Activated CD4-positive, alpha-beta T cell treated with anti-CD3 and anti-CD28 coated beads, Interleukin-2, amount 50 U/mL, for 1 hour (primary cell): ENCODE results near the gene DEDD.

Experiments
- DNase-seq: peaks from one replicate; pipeline ENCODE4 v3.0.0-alpha.2; 2020

DEDD gene

DNA sequence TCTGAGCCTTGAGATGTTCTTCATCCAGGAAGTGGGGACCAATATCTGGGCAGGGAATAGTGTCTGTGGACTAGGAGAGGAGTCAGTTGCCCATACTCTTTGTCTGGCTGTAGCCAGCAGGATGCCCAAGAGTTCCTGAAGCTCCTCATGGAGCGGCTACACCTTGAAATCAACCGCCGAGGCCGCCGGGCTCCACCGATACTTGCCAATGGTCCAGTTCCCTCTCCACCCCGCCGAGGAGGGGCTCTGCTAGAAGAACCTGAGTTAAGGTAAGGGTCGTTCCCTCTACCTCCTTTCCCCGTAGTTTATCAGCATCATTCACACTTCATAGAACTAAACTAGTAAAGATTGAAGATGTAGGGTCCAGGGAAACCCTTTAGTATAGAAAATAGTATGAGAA, 30.3 kb upstream of the DEDD start:
- DNase-seq = no peak

DNA sequence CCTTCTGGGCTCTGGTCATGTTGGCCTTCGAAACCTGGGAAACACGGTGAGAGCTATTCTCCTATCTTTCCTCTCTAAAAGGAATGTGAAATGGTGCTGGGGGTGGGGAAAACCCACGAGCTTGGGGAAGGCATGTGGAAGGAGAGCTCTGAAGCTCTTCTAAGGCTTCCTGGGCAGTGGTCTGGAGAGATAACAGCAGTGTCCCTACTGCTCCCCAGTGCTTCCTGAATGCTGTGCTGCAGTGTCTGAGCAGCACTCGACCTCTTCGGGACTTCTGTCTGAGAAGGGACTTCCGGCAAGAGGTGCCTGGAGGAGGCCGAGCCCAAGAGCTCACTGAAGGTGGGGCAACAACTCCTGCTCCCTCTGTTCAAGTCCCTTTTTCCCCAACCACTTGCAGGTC, 29.6 kb upstream of the DEDD start:
- DNase-seq = no peak

DNA sequence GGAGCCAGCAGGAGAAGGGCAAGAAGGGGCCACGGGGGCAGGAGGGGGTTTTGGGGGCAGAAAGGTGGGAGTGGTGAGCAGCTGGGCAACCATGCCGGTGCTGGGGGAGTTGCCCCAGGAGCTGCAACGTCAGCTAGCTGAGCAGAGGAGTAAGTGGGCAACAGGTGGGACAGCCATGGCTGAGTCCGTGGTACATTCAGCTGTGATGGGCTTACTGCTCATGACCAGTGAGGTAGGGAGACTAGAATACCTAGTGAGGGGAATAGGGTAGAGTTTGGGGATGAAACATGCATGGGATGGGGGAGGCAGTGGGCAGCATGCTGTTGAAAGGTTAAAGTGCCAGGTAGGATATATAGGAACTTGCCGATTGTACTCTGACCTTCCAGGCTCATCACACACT, 29.2 kb upstream of the DEDD start:
- no peak for DNase-seq

DNA sequence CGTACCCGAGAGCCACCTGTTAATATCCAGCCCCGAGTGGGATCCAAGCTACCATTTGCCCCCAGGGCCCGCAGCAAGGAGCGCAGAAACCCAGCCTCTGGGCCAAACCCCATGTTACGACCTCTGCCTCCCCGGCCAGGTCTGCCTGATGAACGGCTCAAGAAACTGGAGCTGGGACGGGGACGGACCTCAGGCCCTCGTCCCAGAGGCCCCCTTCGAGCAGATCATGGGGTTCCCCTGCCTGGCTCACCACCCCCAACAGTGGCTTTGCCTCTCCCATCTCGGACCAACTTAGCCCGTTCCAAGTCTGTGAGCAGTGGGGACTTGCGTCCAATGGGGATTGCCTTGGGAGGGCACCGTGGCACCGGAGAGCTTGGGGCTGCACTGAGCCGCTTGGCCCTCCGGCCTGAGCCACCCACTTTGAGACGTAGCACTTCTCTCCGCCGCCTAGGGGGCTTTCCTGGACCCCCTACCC, 28.2 kb upstream of the DEDD start:
- no peak for DNase-seq

GRCh38 chr1:161159913-161160243, 27.4 kb upstream of the DEDD start:
- no peak for DNase-seq

GRCh38 chr1:161159087-161159912, 26.8 kb upstream of the DEDD start, which contains the start of gene USP21:
Gene USP21, plus strand, starts transcription at chr1:161159500. Its CDS starts 1,141 bp downstream, at chr1:161160641.
- peak; percentile 90 for DNase-seq

DNA sequence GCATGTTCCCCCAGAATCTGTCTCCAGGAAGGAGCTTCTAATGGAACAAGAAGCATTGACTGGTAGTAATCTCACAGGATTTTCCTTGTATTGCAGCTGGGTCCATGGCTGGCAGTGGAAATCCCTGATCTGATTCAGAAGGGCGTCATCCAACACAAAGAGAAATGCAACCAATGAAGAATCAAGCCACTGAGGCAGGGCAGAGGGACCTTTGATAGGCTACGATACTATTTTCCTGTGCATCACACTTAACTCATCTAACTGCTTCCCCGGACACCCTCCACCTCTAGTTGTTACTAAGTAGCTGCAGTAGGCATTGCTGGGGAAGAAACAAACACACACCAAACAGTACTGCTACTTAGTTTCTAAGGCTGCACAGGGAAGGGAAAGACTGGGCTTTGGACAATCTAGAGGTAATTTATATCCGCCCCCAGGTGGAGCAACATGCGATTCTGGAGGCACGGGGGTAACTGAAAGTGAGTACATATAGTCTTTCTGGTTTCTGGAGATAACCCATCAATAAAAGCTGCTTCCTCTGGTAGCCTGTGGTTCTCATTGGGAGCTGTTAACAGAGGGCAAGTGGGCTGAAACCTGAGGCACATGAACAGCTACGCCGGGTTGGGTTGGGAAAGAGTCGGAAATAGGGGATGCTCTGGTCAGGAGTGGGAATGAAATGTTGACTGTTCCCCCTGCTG, 26.0 kb upstream of the DEDD start:
- DNase-seq = no peak

DNA sequence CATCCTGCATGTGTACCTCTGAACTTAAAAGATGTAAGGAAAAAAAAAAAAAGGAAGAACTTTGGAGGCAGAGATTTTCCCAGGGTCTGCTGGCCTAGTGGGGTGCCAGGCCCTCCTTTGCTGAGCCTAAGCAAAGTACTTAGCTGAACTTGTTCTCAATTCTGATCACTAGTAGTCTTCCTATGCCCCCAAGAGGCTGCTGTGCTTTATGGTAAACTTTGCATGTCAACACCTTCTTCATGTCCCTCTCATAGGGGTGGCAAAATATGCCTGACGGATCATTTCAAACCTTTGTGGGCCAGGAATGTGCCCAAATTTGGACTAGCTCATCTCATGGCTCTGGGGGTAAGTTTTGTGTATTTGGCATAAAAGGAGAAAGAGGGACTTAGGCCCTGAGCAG, 25.4 kb upstream of the DEDD start:
- no peak for DNase-seq

DNA sequence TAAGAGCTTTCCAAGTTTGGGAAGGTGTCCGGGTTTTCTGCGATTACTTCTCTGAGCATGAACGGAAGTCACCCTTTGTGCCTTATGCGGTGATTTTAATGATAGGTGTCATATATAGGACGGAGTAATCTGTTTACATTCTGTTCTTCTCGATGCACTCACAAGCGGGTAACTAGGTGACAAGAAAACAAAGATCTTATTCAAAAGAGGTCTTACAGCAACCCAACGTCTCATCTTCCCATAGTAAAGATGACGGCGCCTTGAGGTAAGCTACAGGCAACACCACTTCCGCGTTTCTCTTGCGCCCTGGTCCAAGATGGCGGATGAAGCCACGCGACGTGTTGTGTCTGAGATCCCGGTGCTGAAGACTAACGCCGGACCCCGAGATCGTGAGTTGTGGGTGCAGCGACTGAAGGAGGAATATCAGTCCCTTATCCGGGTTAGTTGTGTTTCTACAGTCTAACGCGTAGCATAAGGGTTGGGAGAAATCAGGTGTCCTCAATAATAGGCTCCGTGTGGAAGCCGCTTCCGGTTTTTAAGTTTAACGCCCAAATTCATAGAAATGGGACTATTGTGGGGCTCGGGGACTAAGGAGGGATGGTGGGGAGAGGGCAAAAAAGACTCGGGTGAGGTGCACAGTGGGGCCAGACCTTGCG, 21.3 kb upstream of the DEDD start, which contains the start of gene UFC1:
UFC1 (plus strand) TSS at position 297 of the 656 bp plus-strand sequence; CDS start at position 317, 20 bp downstream.
- peak; percentile 78 for DNase-seq

DNA sequence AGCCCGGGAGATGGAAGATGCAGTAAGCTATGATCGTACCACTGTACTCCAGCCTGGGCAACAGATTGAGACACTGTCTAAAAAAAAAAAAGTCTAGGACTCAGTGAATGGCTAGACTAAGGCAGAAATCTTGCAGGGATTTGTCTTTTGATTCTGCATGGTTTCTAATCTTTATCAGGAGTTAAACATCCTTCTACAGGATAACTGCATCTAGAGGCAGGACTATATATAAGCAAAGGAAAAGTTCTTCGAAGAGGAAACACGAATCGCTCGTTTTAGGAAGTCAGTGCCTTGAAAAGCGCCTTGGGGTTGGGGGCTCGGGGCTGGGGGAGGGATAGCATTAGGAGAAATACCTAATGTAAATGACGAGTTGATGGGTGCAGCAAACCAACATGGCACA, 20.7 kb upstream of the DEDD start:
- DNase-seq = no peak

DNA sequence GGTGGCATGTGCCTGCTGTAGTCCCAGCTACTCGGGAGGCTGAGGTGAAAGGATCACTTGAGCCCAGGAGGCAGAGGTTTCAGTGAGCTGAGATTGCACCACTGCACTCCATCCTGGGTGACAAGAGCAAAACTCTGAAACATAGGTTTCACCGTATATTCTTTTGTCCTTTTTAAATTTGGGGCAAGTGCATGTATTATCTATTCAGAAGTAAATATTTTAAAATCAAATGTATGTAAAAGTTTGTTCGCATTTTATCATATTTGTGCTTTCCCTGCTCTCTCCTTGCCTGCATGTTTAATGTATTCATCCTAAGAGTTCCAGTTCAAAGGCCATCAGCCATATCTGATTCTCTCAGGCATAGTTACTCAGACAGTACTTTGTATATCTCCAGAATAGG, 13.4 kb upstream of the DEDD start:
- DNase-seq = no peak

DNA sequence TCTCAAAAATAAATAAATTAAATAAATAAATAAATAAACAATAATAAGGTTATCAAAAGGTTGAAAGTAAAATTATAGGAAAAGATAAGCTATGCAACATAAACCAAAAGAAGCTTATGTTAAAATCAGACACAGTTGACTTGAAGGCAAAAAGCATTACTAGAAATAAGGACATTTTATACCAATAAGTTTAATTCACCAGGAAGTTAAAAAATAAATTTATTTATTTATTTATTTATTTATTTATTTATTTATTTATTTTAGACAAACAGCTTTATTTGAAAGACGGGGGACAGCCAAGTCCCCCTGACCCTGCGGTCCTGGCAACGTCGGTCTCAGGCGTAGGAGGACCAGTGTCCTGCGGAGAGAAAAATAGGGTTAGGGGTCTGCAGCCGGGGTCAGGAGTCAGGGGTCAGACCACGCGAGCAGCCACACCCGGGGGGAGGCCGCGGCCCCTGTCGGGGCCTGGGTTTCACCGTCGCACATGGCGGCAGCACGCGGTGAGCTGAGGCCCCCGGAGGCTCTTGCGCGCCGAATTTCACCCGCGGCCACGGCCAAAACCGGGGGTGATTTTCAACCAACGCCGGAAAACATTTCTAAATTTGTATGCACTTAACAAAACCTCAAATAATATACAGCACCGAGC, 8.4 kb upstream of the DEDD start:
- DNase-seq = no peak

DNA sequence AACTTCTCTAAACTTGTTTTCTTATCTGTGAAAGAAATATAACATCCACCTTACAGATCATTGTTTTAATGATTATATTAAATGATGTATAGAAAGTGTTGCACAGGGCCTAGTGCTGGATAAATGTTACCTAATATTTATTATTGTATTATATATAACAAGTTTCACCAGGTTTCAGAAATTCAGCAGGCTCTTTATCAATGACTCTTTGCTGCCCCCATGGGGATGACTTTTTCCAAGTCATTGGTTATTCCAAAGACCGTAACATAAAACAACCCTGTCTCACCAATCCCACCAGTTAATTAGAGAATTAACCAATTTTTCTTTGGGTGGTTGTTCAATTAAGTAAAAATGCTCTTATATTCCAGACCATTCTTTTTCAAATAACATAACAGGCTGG, 7.3 kb upstream of the DEDD start:
- peak; percentile 45 for DNase-seq

- no peak for DNase-seq
Measured at GRCh38 chr1:161138431-161138830, 6.0 kb upstream of the DEDD start.

DNA sequence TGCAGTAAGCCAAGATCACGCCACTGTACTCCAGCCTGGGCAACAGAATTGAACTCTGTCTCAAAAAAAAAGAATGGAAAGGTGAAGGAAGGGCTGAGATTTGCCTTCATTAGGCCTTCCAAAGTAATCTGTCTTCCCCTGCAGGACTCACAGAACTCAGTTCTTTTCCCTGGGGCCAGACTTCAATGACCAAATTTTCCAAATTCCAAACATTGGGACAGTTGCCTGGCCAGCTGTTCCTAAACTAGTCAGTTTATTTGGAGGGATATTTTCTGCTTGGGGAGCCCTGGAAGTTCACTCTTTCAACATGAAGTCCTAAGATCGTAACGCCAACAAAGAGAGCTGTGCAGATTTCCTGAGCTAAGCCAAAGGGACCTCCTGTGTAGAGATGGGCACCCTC, 5.4 kb upstream of the DEDD start:
- no peak for DNase-seq

- DNase-seq = no peak
Measured at GRCh38 chr1:161133220-161133740, 813 bp upstream of the DEDD start.

DNA sequence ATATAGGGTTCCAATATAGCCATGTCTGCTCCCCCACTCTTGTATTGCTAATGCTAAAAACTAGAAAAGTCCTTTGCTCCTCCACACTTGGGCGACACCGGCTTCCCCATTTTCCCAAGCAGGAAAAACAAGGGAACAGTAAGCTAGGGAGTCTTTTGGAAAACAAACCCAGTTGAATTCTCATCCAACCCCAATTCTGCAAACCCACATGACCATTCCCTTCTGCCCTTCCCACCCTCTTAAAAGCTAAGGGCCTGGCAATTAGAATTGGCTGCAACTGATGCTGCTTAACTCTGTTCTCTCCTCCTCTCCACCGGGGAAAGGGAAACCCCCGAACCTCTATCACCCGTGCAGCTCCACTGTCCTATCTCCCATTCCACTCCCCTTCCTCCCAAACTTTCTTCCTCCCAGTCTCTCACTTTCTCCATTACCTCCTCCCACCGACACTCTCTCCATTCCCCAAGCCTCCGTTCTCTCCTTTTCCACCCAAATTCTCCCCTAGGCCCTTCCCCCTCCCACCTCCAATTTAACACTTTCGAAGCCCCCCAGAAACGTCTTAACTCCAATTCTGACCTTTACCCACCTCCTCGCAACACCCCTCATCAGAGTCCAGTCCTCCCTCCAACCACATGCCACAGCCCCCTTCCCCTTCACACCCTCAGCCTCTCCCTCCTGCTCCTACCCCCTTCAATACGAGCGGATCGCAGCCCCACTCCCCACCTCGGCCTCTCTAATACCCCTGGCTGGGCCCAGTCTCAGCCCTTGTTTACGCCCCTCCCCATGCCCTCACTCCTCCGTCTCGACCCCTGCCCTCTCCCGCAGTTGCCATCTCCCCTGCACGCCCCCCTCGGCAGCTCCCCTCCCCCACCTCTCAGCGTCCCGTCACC, 701 bp downstream of the DEDD start:
- DNase-seq = no peak

DNA sequence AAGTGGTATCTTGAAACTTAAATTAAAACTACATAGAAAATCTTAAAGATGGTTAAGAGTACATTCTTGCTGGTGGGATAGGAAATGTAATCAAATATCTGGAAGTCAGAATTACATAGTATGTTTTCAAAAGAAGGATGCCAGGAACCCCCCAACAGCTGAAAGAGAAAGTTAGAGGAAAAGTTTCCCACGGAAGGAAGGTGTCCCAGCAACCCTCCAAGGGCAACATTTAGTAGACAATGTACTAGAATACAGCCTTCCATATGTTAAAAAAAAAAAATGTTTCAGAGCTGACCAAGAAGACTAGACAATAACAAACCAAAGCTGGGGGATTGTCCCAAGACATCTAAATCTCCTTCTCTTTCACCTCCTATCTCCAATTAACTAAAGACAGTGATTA, 2.2 kb downstream of the DEDD start:
- DNase-seq = no peak

DNA sequence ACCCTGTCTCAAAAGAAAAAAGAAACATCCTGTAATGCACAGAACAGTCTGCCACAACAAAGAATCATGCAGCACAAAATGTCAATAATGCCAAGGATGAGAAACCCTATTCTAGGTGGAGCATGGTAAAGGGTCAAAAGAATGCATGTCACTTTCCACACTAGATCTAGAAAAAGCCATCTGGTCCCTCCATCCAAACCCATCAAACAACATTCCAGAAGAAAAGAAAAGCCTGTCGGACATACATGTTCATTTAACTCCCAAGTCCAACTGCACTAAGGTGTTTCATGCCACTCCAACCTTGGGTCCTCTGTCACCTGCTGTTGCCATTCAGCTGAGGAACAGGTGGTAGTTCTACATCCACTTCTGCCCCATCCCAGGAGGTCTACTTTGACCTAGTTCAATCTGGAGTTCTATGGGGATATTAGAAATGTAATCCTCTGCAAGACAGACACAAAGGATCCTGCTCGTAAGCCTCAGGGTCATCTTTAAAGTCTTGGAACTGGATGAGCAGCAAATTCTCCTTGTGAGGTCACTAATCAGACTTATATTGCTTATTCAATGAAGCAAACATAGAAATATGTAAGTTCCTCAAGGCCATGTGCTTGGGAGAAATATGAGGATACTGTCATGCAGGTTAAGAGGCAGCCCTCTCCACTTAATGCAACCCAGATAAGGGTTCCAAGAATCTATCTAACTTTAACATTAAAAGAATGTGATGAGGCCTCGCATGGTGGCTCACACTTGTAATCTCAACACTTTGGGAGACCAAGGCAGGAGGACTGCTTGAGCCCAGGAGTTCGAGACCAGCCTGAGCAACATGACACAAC, 3.7 kb downstream of the DEDD start:
- no peak for DNase-seq

DNA sequence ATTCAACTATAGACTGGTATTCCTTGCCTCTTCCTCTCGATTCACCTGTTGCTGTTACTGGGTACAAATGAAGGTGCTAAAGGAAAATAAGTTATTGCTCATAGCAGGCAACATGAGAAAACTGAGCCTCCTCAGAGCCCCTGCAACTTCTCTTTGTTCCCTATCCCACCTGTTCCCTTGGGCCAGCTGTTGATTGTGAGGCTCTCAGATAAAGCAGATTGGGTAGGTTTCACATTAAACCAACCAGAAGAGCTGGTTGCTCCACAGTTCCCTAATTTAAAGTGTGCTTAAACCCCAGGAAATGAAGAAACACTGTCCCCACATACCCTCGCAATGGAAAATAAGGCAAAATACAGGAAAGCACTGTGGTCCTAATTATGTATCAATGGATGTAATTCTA, 4.8 kb downstream of the DEDD start:
- no peak for DNase-seq

- DNase-seq = no peak
Measured at GRCh38 chr1:161122967-161123366, 9.5 kb downstream of the DEDD start.
